PC-9 (cell line): Measurements from ENCODE around the gene DES. TPM values are rescaled to one million over a fixed set of nuclear protein-coding genes. Genes with fewer than 3 reads are reported as not detected.

Experiments used
- BruUV-seq: library from RNA; stranded (reverse); fragments of 400-500 nt; replicated peaks from 2 replicates; lab custom pipeline; 2021; lab: Mats Ljungman, UMichigan
- CTCF ChIA-PET: fragments of 300-600 bp; sonication (Branson Sonifier 250); formaldehyde crosslinking; loops from one replicate; lab custom pipeline; 2022; ENCODE audit warnings: antibody characterized with exemption; lab: Charles Lee
- POLR2A ChIA-PET: fragments of 300-600 bp; sonication (Branson Sonifier 250); formaldehyde crosslinking; loops from one replicate; lab custom pipeline; 2022; ENCODE audit warnings: antibody characterized with exemption; ENCODE audit not compliant: unreplicated experiment; lab: Charles Lee
- DNase-seq, 2 experiments: peaks; one replicate each; pipeline versions ENCODE4 v3.0.0 to v3.0.0-alpha.2; 2015 to 2022; ENCODE audit warnings: mixed read lengths in 1 of 2
- H2AFZ ChIP-seq: fragments of 200-600 bp; sonication (generic); 2 replicates; pipeline ENCODE4 v1.8.1; 2017; ENCODE audit warnings: antibody characterized with exemption
- H3F3A ChIP-seq: fragments of 200-600 bp; sonication (generic); 2 replicates; pipeline ENCODE4 v1.8.1; 2017; ENCODE audit warnings: antibody characterized with exemption, mild to moderate bottlenecking, low read depth; ENCODE audit not compliant: insufficient read depth
- H3K27ac ChIP-seq: fragments of 200-600 bp; sonication (generic); 2 replicates; pipeline ENCODE4 v1.6.1; 2016; ENCODE audit warnings: mixed run types
- H3K27me3 ChIP-seq: fragments of 200-600 bp; sonication (generic); 2 replicates; pipeline ENCODE4 v1.6.1; 2016; ENCODE audit warnings: low read depth, mixed run types; ENCODE audit not compliant: insufficient read depth
- H3K36me3 ChIP-seq: fragments of 200-600 bp; sonication (generic); 2 replicates; pipeline ENCODE4 v1.6.1; 2016; ENCODE audit warnings: low read depth, mixed run types
- H3K4me1 ChIP-seq: fragments of 200-600 bp; sonication (generic); replicated peaks from 2 replicates; pipeline ENCODE4 v1.6.1; 2016; ENCODE audit warnings: mixed run types; ENCODE audit not compliant: insufficient read depth
- H3K4me2 ChIP-seq: fragments of 200-600 bp; sonication (generic); 2 replicates; pipeline ENCODE4 v1.6.1; 2017; ENCODE audit warnings: mixed run types
- H3K4me3 ChIP-seq: fragments of 200-600 bp; sonication (generic); 2 replicates; pipeline ENCODE4 v1.6.1; 2016; ENCODE audit warnings: mixed run types
- H3K79me2 ChIP-seq: fragments of 200-600 bp; sonication (generic); 2 replicates; pipeline ENCODE4 v1.6.1; 2017; ENCODE audit warnings: low read depth, mixed run types
- H3K9me2 ChIP-seq: fragments of 200-600 bp; sonication (generic); 2 replicates; pipeline ENCODE4 v1.8.1; 2017; ENCODE audit warnings: mild to moderate bottlenecking; ENCODE audit not compliant: insufficient read depth
- H3K9me3 ChIP-seq: fragments of 200-600 bp; sonication (generic); 2 replicates; pipeline ENCODE4 v1.8.1; 2016; ENCODE audit warnings: low read depth; ENCODE audit not compliant: insufficient read depth
- H4K20me1 ChIP-seq: fragments of 200-600 bp; sonication (generic); 2 replicates; pipeline ENCODE4 v1.8.1; 2017; ENCODE audit not compliant: insufficient read depth
- CTCF ChIP-seq: fragments of 200-600 bp; sonication (generic); conservative IDR thresholded peaks from 2 replicates; pipeline ENCODE4 v1.6.1; 2017; ENCODE audit warnings: mixed run types, antibody characterized with exemption, mild to moderate bottlenecking, moderate library complexity
- EZH2 ChIP-seq: fragments of 200-600 bp; sonication (generic); IDR thresholded peaks from 2 replicates; pipeline ENCODE4 v1.8.0; 2017; ENCODE audit warnings: antibody characterized with exemption, low read depth
- intact Hi-C: fragments of 100-400 bp; cut with micrococcal nuclease; formaldehyde crosslinking; loops from one replicate; pipeline ENCODE4 v1.10.0; 2022; ENCODE audit not compliant: unreplicated experiment
- total RNA-seq: library from RNA; stranded (reverse); gene quantifications from 2 replicates; pipeline ENCODE4 v1.2.3, GENCODE V29; 2021

The DES gene
- total RNA-seq, 1 experiment from 2014 or later: not detected

- intact Hi-C loops: no loop called here
Measured at GRCh38 chr2:219423652-219424377, 5.6 kb downstream of the DES start.

GRCh38 chr2:219425238-219426067 lies 7.3 kb downstream of the DES start:
- POLR2A ChIA-PET: no interaction called here
- H2AFZ ChIP-seq: no peak overlapping the region
- no peaks in the 10 kb centered on the region for H3K79me2 ChIP-seq
- H3F3A ChIP-seq: no peaks in the 10 kb centered on the region
- H3K4me1 ChIP-seq: peaks cover 4% of the 10 kb centered on the region; the same call in 1 of the 2 replicates
- DNase-seq: no peak
- no peaks in the 10 kb centered on the region for H3K27me3 ChIP-seq
- H3K4me3 ChIP-seq: no peak overlapping the region
- no peaks in the 10 kb centered on the region for H3K9me2 ChIP-seq
- no peaks in the 10 kb centered on the region for H3K9me3 ChIP-seq
- H3K27ac ChIP-seq: no peak overlapping the region
- no peak overlapping the region for H3K4me2 ChIP-seq
- no peaks in the 10 kb centered on the region for H3K36me3 ChIP-seq
- no peak for TF ChIP-seq CTCF
- TF ChIP-seq EZH2: no peak
- intact Hi-C loops: no loop called here
- BruUV-seq: no TSS peak
- H4K20me1 ChIP-seq: no peaks in the 10 kb centered on the region
- CTCF ChIA-PET: no interaction called here

More at GRCh38 chr2:219423652-219424377, 5.6 kb downstream of the DES start:
- Histone ChIP-seq H2AFZ (no peak overlapping the region), H3K4me2 (no peak overlapping the region), H3K9me2 (no peaks in the 10 kb centered on the region), H3K4me1 (peaks cover 4% of the 10 kb centered on the region; the same call in 1 of the 2 replicates), H3K36me3 (no peaks in the 10 kb centered on the region), H3K9me3 (no peaks in the 10 kb centered on the region), H3K27ac (no peak overlapping the region), H3K4me3 (no peak overlapping the region), H3F3A (no peaks in the 10 kb centered on the region), H4K20me1 (no peaks in the 10 kb centered on the region), H3K27me3 (no peaks in the 10 kb centered on the region), H3K79me2 (no peaks in the 10 kb centered on the region)
- no peak for DNase-seq
- no peak for TF ChIP-seq EZH2
- no peak for TF ChIP-seq CTCF
- BruUV-seq: no TSS peak
- POLR2A ChIA-PET: no interaction called here
- CTCF ChIA-PET: no interaction called here

- no peak for TF ChIP-seq EZH2
- TF ChIP-seq CTCF: no peak
- Histone ChIP-seq H3K9me3 (no peaks in the 10 kb centered on the region), H3K27ac (no peak overlapping the region), H3K4me3 (no peak overlapping the region), H3K9me2 (no peaks in the 10 kb centered on the region), H4K20me1 (no peaks in the 10 kb centered on the region), H3K36me3 (no peaks in the 10 kb centered on the region), H3K79me2 (no peaks in the 10 kb centered on the region), H3K4me1 (peaks cover 4% of the 10 kb centered on the region; the same call in 1 of the 2 replicates), H2AFZ (no peak overlapping the region), H3K27me3 (no peaks in the 10 kb centered on the region), H3F3A (no peaks in the 10 kb centered on the region), H3K4me2 (no peak overlapping the region)
- no TSS peak for BruUV-seq
- POLR2A ChIA-PET: no interaction called here
- CTCF ChIA-PET: no interaction called here
- intact Hi-C loops: no loop called here
- DNase-seq: no peak
Measured at GRCh38 chr2:219426068-219426443, 7.9 kb downstream of the DES start.
